ENCODE data around the gene CSRP1. TPM values are rescaled to one million over a fixed set of nuclear protein-coding genes. Genes with fewer than 3 reads are reported as not detected.
"Not testable (repeated sequence)": the region's sequence is repeated elsewhere in the genome, so short reads cannot be mapped to it uniquely, and the experiment has no call there.

The CSRP1 gene
- total RNA-seq, 1 donor from 2014 or later, result 630 TPM

DNA sequence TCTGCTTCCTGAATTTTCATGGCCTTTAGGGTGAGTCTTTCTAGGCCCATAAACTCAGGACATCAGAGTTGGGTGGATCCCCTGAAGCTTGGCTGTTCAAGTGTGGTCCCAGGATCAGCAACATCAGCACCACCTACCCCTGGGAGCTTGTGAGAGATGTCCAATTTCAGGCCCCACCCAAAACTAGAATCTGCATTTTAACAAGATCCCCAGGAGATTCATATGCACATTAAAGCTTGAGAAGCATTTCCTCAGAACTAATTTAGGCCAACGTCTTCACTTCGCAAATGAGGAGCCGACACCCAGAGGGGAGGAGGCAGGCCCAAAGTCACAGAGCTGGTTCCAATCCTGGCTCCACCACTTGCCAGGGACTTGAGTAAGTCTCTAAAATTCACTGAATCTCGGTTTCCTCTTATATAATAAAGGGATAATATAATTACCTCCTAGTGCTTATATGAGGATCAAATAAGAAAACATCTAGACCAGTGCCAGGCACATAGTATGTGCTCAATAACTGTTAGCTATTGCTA, 27.7 kb downstream of the CSRP1 start:
- no peak for DNase-seq (ENCODE audit: low read depth)
- TF ChIP-seq, protein P1, sequence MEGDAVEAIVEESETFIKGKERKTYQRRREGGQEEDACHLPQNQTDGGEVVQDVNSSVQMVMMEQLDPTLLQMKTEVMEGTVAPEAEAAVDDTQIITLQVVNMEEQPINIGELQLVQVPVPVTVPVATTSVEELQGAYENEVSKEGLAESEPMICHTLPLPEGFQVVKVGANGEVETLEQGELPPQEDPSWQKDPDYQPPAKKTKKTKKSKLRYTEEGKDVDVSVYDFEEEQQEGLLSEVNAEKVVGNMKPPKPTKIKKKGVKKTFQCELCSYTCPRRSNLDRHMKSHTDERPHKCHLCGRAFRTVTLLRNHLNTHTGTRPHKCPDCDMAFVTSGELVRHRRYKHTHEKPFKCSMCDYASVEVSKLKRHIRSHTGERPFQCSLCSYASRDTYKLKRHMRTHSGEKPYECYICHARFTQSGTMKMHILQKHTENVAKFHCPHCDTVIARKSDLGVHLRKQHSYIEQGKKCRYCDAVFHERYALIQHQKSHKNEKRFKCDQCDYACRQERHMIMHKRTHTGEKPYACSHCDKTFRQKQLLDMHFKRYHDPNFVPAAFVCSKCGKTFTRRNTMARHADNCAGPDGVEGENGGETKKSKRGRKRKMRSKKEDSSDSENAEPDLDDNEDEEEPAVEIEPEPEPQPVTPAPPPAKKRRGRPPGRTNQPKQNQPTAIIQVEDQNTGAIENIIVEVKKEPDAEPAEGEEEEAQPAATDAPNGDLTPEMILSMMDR (conservative IDR thresholded peaks at IDR 0.05; ENCODE audit: low read depth, low read length), result no peak
- no peak overlapping the region for H3K4me3 ChIP-seq (ENCODE audit: low read depth, low read length)

DNA sequence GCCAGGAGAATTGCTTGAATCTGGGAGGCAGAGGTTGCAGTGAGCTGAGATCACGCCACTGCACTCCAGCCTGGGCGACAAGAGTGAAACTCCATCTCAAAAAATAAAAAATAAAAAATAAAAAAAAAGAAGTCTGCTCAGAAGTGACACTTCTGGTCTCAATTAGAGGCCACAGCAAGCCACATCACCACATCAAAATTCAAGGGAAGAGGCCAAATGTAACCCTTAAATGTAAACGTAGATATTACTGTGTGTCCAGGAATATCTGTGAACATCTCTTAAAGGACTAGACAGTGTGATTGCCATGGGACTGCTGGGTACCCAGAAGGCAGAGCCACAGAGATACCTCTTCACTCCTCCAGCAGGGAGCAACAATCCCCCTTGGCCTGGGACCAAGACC, 28.3 kb downstream of the CSRP1 start:
- H3K4me3 ChIP-seq (ENCODE audit: low read depth, low read length); DNase-seq (ENCODE audit: low read depth): not testable (repeated sequence)

DNA sequence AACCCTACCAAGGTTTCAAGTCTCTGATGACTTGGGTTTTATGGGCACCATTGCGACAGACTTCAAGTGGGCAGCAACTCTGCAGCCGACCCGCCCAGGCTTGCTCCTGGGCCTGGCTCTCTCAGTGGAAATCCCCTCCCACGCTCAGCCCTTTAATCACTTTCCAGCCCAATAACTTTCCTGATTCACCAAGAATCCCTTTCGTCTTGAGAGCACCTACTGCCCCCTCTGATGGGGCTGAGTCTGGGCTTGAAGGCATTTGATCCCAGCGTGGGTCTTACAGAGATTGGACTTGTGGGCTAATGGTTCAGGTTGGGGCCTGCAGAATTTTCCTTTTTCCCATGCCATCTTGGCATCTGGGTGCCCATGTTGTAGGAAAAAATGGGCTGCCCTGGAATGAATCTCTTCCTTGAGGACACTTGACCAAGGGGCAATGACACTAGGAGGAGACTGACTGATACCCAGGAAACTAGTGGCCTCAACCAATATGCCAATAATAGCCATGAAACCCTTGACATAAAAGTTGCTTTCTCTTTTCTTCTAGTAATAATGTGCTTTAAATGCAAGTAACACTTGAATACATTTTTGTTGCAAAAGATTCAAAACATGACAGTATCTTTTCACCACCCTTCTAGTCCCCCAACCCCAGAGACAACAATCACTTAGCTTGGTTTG, 30.1 kb downstream of the CSRP1 start:
- peak; percentile 80 for DNase-seq (ENCODE audit: low read depth)
- TF ChIP-seq, protein P1 (conservative IDR thresholded peaks at IDR 0.05; ENCODE audit: low read depth, low read length), result peak; percentile 43
- H3K4me3 ChIP-seq (ENCODE audit: low read depth, low read length), result no peak overlapping the region

DNA sequence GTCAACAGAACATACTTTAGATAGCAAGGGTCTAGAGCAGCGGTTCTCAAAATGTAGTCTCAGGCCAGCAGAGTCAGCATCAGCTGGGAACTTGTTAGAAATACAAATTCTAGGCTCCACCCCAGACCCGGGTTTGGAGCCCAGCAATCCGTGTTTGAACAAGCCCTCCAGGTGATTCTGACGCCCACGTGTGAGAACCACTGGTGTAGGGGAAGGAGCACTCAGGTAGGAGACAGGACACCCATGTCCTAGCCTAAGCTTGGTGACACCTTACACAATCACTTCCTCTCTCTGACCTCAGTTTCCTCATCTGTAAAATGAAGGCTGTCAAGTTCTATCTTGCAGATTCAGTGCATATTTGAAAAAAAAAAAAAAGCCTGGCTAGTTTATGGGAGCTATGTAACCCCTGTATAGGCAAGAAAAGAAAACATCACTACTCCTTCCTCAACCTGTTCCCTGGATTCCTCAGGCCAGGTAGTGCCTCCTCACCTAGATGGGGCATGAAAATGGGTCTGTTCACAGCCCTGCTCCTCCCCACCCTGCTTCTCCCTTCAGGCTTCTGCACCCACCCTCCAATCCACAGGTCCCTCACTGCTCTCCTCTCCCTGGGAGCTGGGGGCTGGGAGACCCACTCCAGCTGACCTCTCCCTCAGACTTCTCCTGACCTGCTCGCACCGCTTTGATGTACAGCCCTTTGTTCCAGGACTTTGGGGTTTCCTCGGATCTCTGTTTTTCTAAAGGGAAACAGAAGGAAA, 30.8 kb downstream of the CSRP1 start:
- no peak overlapping the region for H3K4me3 ChIP-seq (ENCODE audit: low read depth, low read length)
- no peak for DNase-seq (ENCODE audit: low read depth)
- TF ChIP-seq, protein P1 (conservative IDR thresholded peaks at IDR 0.05; ENCODE audit: low read depth, low read length), result no peak

DNA sequence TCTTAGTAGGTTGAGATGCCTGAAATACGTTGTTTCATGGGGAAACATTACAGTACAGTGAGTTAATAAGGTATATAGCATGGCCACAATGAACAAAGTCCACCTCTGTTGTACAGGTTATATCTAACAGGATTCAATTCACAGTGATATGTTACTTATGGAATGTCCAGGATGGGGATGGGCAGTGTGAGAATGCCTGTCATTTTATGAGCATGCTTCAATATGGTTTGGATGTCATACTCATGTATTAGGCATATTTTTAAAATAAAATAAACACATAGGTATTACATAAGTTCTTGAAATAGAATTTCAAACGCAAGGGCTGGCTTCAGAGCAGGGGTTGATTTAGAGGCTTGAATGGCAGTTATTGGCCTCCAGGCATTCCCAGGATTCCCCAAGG, 31.8 kb downstream of the CSRP1 start:
- TF ChIP-seq, protein P1 (conservative IDR thresholded peaks at IDR 0.05; ENCODE audit: low read depth, low read length), result no peak
- DNase-seq (ENCODE audit: low read depth), result no peak
- no peak overlapping the region for H3K4me3 ChIP-seq (ENCODE audit: low read depth, low read length)

DNA sequence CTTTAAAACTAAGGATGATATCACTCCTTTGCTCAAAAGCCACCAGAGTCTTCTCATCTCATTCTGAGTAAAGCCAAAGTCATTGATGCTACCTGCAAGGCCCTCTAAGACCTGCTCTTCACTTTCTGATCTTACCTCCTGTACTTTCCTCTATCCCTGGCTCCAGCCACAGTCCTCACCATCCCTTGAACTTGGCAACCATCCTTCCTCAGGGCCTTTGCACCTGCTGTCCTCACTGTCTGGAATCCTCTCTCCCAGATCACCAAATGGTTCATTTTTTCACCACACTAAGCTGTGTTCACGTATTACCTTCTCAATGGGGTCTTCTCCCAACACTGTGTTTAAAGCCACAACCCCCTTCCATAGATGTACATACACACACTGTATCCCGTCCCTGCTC, 33.6 kb downstream of the CSRP1 start:
- H3K4me3 ChIP-seq (ENCODE audit: low read depth, low read length), result no peak overlapping the region
- no peak for DNase-seq (ENCODE audit: low read depth)
- TF ChIP-seq, protein P1 (conservative IDR thresholded peaks at IDR 0.05; ENCODE audit: low read depth, low read length), result no peak

DNA sequence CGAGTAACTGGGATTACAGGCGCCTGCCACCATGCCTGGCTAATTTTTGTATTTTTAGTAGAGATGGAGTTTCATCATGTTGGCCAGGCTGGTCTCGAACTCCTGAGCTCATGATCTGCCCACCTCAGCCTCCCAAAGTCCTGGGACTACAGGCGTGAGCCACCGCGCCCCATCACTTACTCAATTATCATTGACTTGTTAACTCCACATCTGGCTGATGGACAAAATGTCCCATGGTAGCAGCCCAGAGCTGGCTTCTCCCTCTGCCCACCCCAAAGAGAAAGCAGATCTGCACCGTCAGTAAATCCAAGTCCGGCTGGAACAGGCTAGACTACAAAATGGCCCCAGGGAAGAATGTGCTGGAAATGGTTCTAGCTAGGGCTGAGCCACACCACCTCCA, 34.6 kb downstream of the CSRP1 start:
- not testable (repeated sequence) for H3K4me3 ChIP-seq (ENCODE audit: low read depth, low read length)

DNA sequence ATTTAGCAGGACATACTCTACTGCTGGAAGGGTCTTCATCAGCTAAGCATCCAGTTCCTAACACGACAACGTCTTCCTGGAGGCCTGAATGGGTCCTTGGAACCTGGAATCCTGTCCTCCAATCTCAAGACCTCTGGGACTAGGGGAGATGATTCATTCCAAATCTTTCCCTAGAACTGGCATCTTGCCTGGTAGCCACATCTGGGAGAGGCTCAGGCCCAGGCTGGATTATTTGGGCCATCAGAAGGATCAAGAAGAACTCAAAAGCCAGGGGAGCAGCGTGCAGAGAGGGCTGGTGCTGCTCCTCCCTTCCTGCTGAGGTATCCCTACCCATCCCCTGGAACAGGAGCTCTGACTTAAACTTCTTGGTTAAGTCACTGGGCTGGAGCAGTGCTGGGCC, 35.2 kb downstream of the CSRP1 start:
- TF ChIP-seq, protein P1 (conservative IDR thresholded peaks at IDR 0.05; ENCODE audit: low read depth, low read length), result no peak
- H3K4me3 ChIP-seq (ENCODE audit: low read depth, low read length), result no peak overlapping the region
- DNase-seq (ENCODE audit: low read depth), result no peak

More for the DNA sequence above, 34.6 kb downstream of the CSRP1 start:
- not testable (repeated sequence) for DNase-seq (ENCODE audit: low read depth)

All from epithelial cell of proximal tubule (primary cell).